Muscle layer of colon (tissue), 2 donors: Measurements from ENCODE around the gene AHSG.
"Not testable (repeated sequence)": the region's sequence is repeated elsewhere in the genome, so short reads cannot be mapped to it uniquely, and the experiment has no call there.

ENCODE experiments used
- H3K27ac ChIP-seq: one replicate; pipeline ENCODE4 v1.7.0; 2013; ENCODE audit warnings: low read depth, mild to moderate bottlenecking, low read length, moderate library complexity
- H3K27me3 ChIP-seq, 2 donors: one replicate each; pipeline ENCODE4 v1.7.0; 2013; ENCODE audit warnings: low read length in 2 of 2, mild to moderate bottlenecking in 2 of 2; ENCODE audit not compliant: insufficient read depth in 2 of 2, control insufficient read depth in 1 of 2
- H3K36me3 ChIP-seq: one replicate; pipeline ENCODE4 v1.7.0; 2013; ENCODE audit warnings: mild to moderate bottlenecking, low read length; ENCODE audit not compliant: insufficient read depth
- H3K4me1 ChIP-seq: one replicate; pipeline ENCODE4 v1.7.0; 2013; ENCODE audit warnings: mild to moderate bottlenecking, low read length; ENCODE audit not compliant: insufficient read depth
- H3K4me3 ChIP-seq, 2 donors: one replicate each; pipeline ENCODE4 v1.7.0; 2013; ENCODE audit warnings: low read length in 2 of 2, low read depth in 1 of 2, mild to moderate bottlenecking in 1 of 2, moderate library complexity in 1 of 2
- H3K9ac ChIP-seq: one replicate; pipeline ENCODE4 v1.7.0; 2013; ENCODE audit warnings: low read length
- H3K9me3 ChIP-seq: one replicate; pipeline ENCODE4 v1.7.0; 2013; ENCODE audit warnings: mild to moderate bottlenecking, low read length
- donor health status: abdominal sarcoma.
- donor health status: Adenocarcinoma of cecum.

AHSG gene, protein sequence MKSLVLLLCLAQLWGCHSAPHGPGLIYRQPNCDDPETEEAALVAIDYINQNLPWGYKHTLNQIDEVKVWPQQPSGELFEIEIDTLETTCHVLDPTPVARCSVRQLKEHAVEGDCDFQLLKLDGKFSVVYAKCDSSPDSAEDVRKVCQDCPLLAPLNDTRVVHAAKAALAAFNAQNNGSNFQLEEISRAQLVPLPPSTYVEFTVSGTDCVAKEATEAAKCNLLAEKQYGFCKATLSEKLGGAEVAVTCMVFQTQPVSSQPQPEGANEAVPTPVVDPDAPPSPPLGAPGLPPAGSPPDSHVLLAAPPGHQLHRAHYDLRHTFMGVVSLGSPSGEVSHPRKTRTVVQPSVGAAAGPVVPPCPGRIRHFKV

GRCh38 chr3:186612721-186613636 is at the start of gene AHSG:
Gene AHSG (plus strand): TSS chr3:186613060. CDS start chr3:186613142, 82 bp downstream.
- H3K27me3 ChIP-seq, result peaks cover 5 to 7% of the 10 kb centered on the region in 2 donors
- no peak within 1 kb of the TSS for H3K9ac ChIP-seq
- H3K36me3 ChIP-seq, result no peaks in the 10 kb centered on the region
- no peaks in the 10 kb centered on the region for H3K9me3 ChIP-seq
- H3K4me1 ChIP-seq, result peaks cover 9% of the 10 kb centered on the region
- no peak within 1 kb of the TSS for H3K27ac ChIP-seq
- H3K4me3 ChIP-seq, result no peak within 1 kb of the TSS

DNA sequence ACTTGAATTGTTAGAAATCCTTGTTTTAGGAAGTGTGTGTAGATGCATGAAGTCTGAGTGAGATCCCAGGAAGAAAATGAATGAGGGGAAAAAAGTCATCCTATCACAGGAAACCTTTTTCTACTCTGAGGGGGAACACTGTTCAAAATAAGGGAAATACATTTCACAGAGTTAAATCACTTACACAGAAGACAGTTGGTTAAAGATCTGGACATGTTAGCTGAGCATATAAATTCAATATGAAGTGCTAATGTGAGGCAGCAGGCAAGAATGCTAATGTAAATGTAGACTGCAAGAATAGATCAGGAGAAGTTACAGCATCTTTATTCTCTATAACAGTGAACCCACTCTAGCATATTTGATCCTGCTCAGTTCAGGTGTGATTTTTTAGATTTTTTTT is 48.3 kb upstream of the AHSG start:
- Histone ChIP-seq H3K27ac (no peak overlapping the region), H3K9me3 (no peaks in the 10 kb centered on the region), H3K9ac (no peak overlapping the region), H3K4me3 (no peak overlapping the region), H3K36me3 (peaks cover 3% of the 10 kb centered on the region), H3K4me1 (peaks cover 18% of the 10 kb centered on the region), H3K27me3 (no peaks in the 10 kb centered on the region)

- Histone ChIP-seq H3K36me3 (no peaks in the 10 kb centered on the region), H3K4me3 (peak overlapping the region; percentile 61 to 97), H3K27ac (peak overlapping the region; percentile 81), H3K9ac (peak overlapping the region; percentile 92), H3K4me1 (peaks cover 31% of the 10 kb centered on the region), H3K27me3 (no peaks in the 10 kb centered on the region), H3K9me3 (no peaks in the 10 kb centered on the region)
These were observed 46.1 kb upstream of the AHSG start for GRCh38 chr3:186566772-186567071.

- Histone ChIP-seq H3K4me1 (peaks cover 32% of the 10 kb centered on the region), H3K36me3 (no peaks in the 10 kb centered on the region), H3K27ac (peak within 1 kb of the TSS; percentile 81), H3K9me3 (no peaks in the 10 kb centered on the region), H3K27me3 (no peaks in the 10 kb centered on the region), H3K4me3 (peak within 1 kb of the TSS; percentile 61 to 97), H3K9ac (peak within 1 kb of the TSS; percentile 92)
These were observed 45.6 kb upstream of the AHSG start, which contains the start of gene TBCCD1 for GRCh38 chr3:186567072-186567921. Gene TBCCD1 (minus strand): TSS chr3:186567339. CDS start chr3:186564329, 3,010 bp downstream.

- H3K4me3 ChIP-seq, H3K9ac ChIP-seq: not testable (repeated sequence)
These were observed 43.5 kb upstream of the AHSG start for GRCh38 chr3:186569361-186569760.

GRCh38 chr3:186569779-186570095 is 43.1 kb upstream of the AHSG start:
- H3K27ac ChIP-seq, result peak overlapping the region; percentile 83
- H3K27me3 ChIP-seq, result no peaks in the 10 kb centered on the region
- peak overlapping the region; percentile 62 to 81 for H3K4me3 ChIP-seq
- H3K4me1 ChIP-seq, result peaks cover 32% of the 10 kb centered on the region
- H3K36me3 ChIP-seq, result peaks cover 21% of the 10 kb centered on the region
- H3K9ac ChIP-seq, result peak overlapping the region; percentile 86
- H3K9me3 ChIP-seq, result no peaks in the 10 kb centered on the region

More at GRCh38 chr3:186569361-186569760, 43.5 kb upstream of the AHSG start:
- H3K9me3 ChIP-seq, H3K27me3 ChIP-seq: not testable (repeated sequence)
- H3K27ac ChIP-seq, result peak overlapping the region; percentile 83
- H3K36me3 ChIP-seq, result peaks cover 17% of the 10 kb centered on the region
- H3K4me1 ChIP-seq, result peaks cover 32% of the 10 kb centered on the region

GRCh38 chr3:186570096-186570940 is 42.5 kb upstream of the AHSG start, which contains the start of gene DNAJB11:
Gene DNAJB11 (plus strand): TSS chr3:186570720. CDS start chr3:186570898, 178 bp downstream.
- no peaks in the 10 kb centered on the region for H3K27me3 ChIP-seq
- H3K4me1 ChIP-seq, result peaks cover 32% of the 10 kb centered on the region
- H3K9ac ChIP-seq, result peak within 1 kb of the TSS; percentile 86
- H3K9me3 ChIP-seq, result no peaks in the 10 kb centered on the region
- peak within 1 kb of the TSS; percentile 95 for H3K27ac ChIP-seq
- peak within 1 kb of the TSS; percentile 81 to 90 for H3K4me3 ChIP-seq
- peaks cover 24% of the 10 kb centered on the region for H3K36me3 ChIP-seq

DNA sequence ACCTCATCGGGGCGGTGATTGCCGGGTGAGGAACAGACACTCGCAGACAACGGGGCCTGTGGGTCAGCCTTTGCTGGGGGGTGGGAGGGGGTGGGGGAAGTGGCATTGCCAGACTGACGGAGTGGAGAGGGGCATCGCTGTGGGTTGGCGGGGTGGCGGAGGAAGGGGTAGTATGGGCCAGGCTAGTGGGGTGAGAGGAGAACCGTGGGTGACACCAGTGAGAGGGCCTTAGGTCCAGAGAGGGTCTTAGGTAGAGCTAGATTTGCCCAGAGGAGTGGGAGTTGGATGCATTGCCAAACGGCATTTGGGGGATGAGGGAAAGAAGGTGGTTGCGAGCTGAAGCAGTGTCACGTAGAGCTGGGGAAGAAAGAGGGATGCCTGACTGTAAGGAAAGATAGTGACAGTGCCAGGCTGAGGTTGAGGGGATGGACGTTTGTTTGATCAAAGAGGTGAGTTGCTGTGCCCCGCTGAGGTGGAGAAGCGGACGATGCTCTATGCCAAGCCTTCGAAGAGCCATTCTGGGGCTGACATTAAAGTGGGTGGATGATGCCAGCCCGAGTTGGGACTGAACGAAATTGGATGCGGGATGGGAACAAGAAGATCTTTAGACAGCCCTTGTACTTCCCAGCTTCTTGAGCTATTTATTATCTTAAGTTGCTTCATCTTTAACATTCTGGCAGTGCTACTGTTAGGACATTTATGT is 41.8 kb upstream of the AHSG start:
- Histone ChIP-seq H3K27ac (peak overlapping the region; percentile 95), H3K27me3 (no peaks in the 10 kb centered on the region), H3K4me1 (peaks cover 30% of the 10 kb centered on the region), H3K4me3 (peak overlapping the region; percentile 81 to 90), H3K36me3 (peaks cover 31% of the 10 kb centered on the region), H3K9me3 (no peaks in the 10 kb centered on the region), H3K9ac (peak overlapping the region; percentile 60)

- Histone ChIP-seq H3K4me1 (peaks cover 25% of the 10 kb centered on the region), H3K27ac (no peak overlapping the region), H3K4me3 (peak overlapping the region in 1 of 2 donors; percentile 81), H3K9ac (no peak overlapping the region), H3K36me3 (peaks cover 36% of the 10 kb centered on the region), H3K27me3 (no peaks in the 10 kb centered on the region), H3K9me3 (no peaks in the 10 kb centered on the region)
These were observed 41.2 kb upstream of the AHSG start for GRCh38 chr3:186571644-186572013.

DNA sequence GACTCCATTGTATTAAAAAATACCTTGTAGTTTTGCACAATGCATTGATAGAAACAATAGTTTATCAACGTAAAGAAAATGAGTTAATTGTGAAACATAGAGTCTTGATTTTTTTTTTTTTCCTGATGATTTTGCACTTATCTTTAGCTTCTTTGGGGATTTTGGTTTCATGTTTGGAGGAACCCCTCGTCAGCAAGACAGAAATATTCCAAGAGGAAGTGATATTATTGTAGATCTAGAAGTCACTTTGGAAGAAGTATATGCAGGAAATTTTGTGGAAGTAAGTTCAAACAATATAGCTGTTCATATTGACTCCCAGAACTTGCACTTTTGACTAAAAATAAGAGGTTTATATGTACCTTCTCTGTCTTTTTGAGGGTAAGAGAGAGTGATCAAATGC is 35.3 kb upstream of the AHSG start:
- Histone ChIP-seq H3K4me1 (no peaks in the 10 kb centered on the region), H3K27ac (no peak overlapping the region), H3K36me3 (peaks cover 85% of the 10 kb centered on the region), H3K4me3 (no peak overlapping the region), H3K9me3 (no peaks in the 10 kb centered on the region), H3K9ac (no peak overlapping the region), H3K27me3 (no peaks in the 10 kb centered on the region)
